ENCODE measurements around the gene FAAH.

Gene FAAH

GRCh38 chr1:46446646-46447498 lies 52.8 kb downstream of the FAAH start:
- no peak overlapping the region for H3K27ac Mint-ChIP-seq
- peak; percentile 88 to 93 (median 92) for TF ChIP-seq CTCF (IDR thresholded peaks at IDR 0.05; ENCODE audit: unreplicated experiment in 3 of 3)
- peak overlapping the region; percentile 22 to 76 (median 74) for H3K4me3 Mint-ChIP-seq
- peaks cover 9% of the 10 kb centered on the region for H3K4me1 Mint-ChIP-seq
- peaks cover 94% of the 10 kb centered on the region for H3K27me3 Mint-ChIP-seq (ENCODE audit: low read depth)
- no peaks in the 10 kb centered on the region for H3K36me3 Mint-ChIP-seq (ENCODE audit: low read depth)
- no peaks in the 10 kb centered on the region for H3K9me3 Mint-ChIP-seq

- Mint-ChIP-seq H3K4me3 (peak overlapping the region; percentile 50 to 63 (median 58)), H3K9me3 (no peaks in the 10 kb centered on the region), H3K36me3 (ENCODE audit: low read depth) (no peaks in the 10 kb centered on the region), H3K27ac (no peak overlapping the region), H3K4me1 (peaks cover 6% of the 10 kb centered on the region), H3K27me3 (ENCODE audit: low read depth) (peaks cover 94% of the 10 kb centered on the region)
- TF ChIP-seq CTCF (IDR thresholded peaks at IDR 0.05; ENCODE audit: unreplicated experiment in 3 of 3): no peak
These were observed 53.5 kb downstream of the FAAH start for GRCh38 chr1:46447499-46448108.

- no peaks in the 10 kb centered on the region for H3K36me3 Mint-ChIP-seq (ENCODE audit: low read depth)
- no peak overlapping the region for H3K27ac Mint-ChIP-seq
- H3K4me3 Mint-ChIP-seq: peak overlapping the region; percentile 73 to 79 (median 74)
- H3K27me3 Mint-ChIP-seq (ENCODE audit: low read depth): peaks cover 97% of the 10 kb centered on the region
- H3K4me1 Mint-ChIP-seq: peaks cover 5% of the 10 kb centered on the region
- no peak for TF ChIP-seq CTCF (IDR thresholded peaks at IDR 0.05; ENCODE audit: unreplicated experiment in 3 of 3)
- no peaks in the 10 kb centered on the region for H3K9me3 Mint-ChIP-seq
These were observed 54.2 kb downstream of the FAAH start for GRCh38 chr1:46448109-46448911.

- peaks cover 5% of the 10 kb centered on the region for H3K4me1 Mint-ChIP-seq
- H3K9me3 Mint-ChIP-seq: no peaks in the 10 kb centered on the region
- no peak for TF ChIP-seq CTCF (IDR thresholded peaks at IDR 0.05; ENCODE audit: unreplicated experiment in 3 of 3)
- peak overlapping the region in 1 of 3 experiments; percentile 79 for H3K4me3 Mint-ChIP-seq
- H3K27me3 Mint-ChIP-seq (ENCODE audit: low read depth): peaks cover 100% of the 10 kb centered on the region
- no peak overlapping the region for H3K27ac Mint-ChIP-seq
- H3K36me3 Mint-ChIP-seq (ENCODE audit: low read depth): no peaks in the 10 kb centered on the region
These were observed 55.4 kb downstream of the FAAH start for GRCh38 chr1:46449223-46450159.

GRCh38 chr1:46450160-46450517 lies 56.0 kb downstream of the FAAH start:
- TF ChIP-seq CTCF (IDR thresholded peaks at IDR 0.05; ENCODE audit: unreplicated experiment in 3 of 3): no peak
- no peak overlapping the region for H3K4me3 Mint-ChIP-seq

More at GRCh38 chr1:46450160-46450517, 56.0 kb downstream of the FAAH start:
- Mint-ChIP-seq H3K36me3 (ENCODE audit: low read depth) (no peaks in the 10 kb centered on the region), H3K27me3 (ENCODE audit: low read depth) (peaks cover 100% of the 10 kb centered on the region), H3K27ac (no peak overlapping the region), H3K9me3 (peaks cover 2% of the 10 kb centered on the region), H3K4me1 (peaks cover 5% of the 10 kb centered on the region)
